HL-60/S4 treated with retinoic acid at 250 ng/mL for 4 days and 3 days (cell line): ENCODE results near the gene GSDME.

Source experiments
- in situ Hi-C: fragments of 300-500 bp; cut with MboI; formaldehyde crosslinking; loops from 2 replicates; pipeline ENCODE4 v1.7.0; 2022; ENCODE audit warnings: low sequenced_read_pairs

GSDME gene

DNA sequence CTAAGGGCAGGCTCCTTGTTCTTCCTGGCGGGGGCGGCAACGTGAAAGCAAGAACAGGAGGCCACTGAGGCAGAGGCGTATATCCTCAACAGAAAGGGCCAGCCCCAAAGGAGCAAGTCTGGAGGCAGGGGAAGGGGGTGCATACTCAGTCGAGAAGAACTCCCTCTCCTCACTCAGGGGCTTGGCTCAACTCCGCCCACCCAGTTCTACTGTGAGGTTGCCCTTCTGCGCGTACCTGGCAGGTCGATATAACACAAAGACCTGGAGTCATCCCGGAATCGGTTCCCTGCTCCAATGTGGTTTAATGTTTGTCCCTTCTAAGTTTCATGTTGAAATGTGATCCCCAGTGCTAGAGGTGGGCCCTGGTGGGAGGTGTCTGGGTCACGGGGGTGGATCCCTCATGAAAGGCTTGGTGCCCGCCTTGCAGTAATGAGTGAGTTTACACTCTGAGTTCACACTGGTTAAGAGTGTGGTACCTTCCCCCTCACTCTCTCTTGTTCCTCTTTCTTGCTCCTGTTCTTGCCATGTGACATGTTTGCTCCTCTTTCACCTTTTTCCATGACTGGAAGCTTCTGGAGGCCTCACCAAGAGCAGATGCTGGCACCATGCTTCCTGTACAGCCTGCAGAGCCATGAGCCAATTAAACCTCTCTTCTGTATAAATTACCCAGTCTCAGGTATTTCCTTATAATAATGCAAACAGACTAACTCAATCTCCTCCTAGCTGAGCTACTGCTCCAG, 32.6 kb downstream of the GSDME start:
- in situ Hi-C loops: no loop called here

DNA sequence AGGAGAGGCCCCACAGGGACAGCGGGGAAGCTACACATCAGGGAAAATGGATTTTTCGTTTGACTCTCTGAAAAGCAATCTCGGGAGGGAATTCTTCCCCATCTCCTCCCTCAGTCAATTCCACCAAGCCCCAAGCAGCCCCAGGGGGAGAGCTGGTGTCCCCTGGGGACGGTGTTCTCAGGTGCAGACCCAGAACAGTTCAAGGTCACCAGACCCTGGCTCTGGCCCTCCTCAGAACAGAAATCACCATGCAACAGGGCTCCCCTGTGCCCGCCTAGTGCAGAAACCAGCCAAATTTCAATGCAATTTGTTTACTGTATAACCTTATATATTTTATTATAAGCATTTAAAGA, 34.1 kb downstream of the GSDME start:
- in situ Hi-C loops: no loop called here

DNA sequence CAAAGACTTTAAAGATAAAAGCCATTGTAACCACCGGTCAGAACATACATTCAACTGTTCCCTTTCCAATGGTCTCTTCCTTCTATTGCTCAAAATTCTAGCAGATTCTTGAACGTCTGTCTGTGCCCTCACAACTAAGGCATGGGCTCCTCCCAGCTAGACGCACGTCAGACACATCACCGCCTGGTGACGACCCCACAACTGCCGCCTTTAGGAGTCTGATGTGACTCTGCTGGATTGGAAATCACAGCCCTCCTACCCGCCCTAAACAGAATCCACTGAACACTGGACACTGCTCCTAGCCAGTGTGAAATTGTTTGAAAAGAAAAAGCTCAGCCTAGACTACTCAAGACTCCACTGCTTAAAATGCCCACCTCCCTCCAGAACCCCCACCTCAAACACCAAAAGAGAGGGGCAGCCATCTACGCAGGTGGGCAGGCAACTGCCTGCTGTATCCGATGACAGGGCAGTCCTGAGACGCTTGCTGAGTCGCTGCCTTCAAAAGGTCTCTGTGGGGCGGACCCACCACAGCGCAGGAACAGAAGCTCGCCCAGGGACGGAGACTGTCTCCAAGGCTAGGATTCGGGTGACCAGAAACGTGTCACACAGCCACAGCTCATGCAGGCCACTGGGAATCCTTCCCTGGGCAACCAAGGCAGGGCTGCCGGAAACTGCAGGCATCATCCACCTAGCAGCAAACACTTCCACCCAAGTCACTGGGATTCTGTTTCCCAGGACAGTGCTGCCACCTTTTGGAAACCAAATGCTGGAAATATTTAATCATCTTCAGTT, 34.7 kb downstream of the GSDME start:
- in situ Hi-C loops: no loop called here

DNA sequence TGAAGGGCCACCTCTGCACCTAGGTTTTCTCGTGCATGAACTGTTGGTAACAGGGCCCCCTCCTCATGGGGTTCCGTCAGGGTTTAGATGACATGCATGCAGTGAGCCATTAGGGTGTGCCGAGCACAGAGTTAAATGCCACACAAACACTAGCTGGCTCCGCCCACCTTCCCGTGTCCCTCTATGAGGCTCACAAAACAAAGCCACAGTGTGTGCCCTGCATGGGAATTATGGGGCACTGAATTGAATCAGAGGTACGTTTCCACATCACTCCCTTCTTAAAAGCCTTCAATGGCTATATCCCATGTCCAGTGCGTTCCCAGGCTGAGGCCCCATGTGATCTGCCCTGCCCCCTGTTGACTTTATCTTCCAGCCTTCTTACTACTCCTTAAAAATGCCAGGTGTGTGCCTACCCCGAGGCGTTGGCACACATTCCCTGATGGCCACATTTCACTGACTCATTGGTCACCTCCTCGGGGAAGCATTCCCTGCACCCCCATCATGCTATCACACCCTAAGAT, 35.7 kb downstream of the GSDME start:
- in situ Hi-C loops: no loop called here

DNA sequence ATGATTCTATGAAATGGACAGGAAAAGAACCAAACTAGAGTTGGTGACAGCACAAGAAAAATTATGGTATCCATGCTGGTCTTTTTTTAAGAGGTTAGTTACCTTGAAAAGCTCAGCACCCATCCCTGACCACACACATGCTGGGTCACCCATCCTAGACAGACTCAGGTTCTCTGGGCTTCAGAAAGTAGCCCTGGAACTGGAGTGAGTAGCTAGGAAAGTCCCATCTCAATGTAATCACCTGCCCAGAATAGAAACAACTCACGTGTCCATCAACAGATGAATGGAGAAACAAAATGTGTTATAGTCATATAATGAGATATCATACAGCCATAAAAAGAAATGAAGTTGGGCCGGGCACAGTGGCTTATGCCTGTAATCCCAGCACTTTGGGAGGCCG, 37.0 kb downstream of the GSDME start:
- in situ Hi-C loops: no loop called here

DNA sequence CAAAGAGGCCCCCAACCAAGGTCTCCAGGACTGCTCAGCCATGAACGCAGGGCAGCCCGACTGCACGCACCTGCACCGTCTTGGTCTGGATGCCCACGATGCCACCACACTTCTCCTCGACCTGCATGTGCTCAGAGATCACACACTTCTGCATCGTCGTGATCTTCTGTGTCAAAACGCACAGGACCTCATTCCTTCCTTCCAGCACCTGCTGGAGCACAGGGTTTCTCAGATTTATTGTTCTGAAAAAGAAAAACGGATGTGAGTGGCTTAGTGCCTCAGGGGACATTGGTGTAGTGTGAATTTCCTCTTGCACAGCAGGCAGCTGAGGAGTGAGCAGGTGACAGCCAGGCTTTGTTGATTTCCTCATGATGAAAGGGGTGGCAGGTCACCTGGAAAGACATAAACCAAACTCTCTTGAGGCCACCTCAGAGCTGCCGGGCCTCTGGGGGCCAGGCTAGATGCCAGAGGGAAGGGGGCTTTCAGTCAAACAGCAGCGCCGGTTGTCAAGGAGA, 38.2 kb downstream of the GSDME start:
- in situ Hi-C loops: no loop called here

DNA sequence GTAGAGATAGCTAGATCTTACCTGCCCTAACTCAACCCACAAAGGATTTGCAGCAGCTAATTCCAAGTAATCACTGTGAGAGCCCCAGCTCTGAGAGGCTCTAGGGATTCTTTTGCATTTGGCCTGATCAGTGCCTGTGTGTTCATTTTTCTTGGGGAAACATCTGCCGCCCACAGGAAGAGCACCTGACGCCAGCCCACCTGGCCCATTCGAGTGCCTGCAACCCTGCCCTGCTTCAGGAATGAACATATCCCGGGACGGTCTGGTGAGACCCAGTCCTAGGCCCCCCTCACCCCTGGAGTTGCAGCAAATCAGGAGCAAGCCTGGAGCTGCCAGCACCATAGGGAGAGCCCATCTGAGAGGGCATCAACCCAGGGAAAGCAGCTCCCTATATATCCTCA, 38.8 kb downstream of the GSDME start:
- in situ Hi-C loops: no loop called here

DNA sequence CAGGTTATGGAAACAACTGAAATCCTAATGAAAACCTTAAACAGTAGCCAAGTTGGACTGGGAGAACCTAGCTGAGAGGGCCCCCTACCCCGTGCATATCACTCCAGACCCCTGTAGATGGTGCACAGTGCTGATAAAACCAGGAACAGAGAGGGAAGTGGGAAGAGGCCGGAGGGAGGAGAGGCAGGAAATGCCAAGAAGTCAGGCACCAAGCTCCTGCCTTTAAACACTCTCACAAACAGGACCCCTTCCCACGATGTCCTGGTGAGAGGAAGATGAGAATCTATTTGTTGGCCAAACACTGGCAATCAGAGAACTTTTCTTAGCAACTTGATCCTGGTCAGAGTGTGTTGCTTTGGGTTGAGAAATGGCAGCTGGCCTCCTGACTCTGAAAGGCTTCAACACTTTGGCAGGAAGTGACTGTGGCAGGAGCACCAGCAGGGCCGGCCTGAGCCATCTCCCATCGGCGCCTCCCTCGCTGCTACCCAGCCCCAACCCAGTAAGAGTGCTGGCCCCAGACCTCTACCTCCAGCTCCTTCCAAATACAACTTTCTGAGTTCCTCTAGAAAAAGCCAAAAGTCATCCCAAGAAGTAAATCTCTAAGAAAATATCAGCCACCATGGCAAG, 39.5 kb downstream of the GSDME start:
- in situ Hi-C loops: no loop called here

DNA sequence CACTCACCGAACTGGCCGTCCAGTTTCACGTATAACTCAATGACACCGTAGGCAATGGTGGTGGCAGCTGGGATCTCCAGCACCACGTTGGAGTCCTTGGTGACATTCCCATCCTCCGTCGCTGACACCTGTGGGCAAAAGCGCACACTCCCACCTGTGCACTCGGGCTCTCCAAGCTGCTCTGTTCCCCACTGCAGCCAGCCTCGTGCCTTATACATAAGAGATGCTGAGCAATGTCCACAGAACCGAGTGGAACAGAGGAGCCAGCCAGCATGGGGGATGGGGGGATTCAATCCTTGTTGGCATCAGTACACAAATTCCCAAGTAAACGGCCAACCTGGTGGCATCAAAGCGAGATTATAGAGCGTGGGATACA, 40.0 kb downstream of the GSDME start:
- in situ Hi-C loops: no loop called here

DNA sequence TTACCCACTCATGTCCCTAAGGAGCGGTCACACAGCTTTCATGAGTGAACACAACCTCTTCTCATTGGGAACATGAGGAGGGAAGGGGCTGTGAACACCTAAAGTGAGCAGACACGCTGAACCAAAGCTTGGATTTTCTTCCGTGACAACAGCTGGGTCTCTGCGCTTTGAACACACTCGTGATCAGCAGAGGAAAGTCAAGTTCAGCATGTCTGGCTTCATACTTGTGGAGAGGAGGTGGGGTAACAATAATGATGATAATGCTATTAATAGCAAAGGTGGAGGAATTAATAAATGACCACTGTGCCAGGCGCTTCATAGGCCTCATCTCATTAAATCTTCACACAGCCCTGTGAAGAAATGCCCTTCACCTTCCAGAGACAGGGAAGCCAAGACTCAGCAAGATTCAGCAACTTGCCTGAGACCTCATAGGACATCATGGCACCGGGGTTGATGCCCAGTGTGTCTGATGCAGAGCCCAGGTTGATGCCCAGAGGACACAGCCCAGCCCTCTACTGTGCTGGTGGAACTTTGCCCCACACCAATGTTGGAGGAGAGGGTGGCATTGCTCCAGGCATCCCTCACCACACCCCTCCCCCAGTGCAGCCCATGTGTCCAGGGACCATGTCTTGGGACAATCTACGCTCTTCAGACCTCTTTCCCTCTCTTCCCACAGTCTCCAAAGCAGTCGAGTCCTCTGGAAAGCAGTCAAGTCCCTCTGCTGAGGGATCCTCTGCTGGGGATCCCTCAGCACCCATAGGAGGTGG, 40.6 kb downstream of the GSDME start:
- in situ Hi-C loops: no loop called here

DNA sequence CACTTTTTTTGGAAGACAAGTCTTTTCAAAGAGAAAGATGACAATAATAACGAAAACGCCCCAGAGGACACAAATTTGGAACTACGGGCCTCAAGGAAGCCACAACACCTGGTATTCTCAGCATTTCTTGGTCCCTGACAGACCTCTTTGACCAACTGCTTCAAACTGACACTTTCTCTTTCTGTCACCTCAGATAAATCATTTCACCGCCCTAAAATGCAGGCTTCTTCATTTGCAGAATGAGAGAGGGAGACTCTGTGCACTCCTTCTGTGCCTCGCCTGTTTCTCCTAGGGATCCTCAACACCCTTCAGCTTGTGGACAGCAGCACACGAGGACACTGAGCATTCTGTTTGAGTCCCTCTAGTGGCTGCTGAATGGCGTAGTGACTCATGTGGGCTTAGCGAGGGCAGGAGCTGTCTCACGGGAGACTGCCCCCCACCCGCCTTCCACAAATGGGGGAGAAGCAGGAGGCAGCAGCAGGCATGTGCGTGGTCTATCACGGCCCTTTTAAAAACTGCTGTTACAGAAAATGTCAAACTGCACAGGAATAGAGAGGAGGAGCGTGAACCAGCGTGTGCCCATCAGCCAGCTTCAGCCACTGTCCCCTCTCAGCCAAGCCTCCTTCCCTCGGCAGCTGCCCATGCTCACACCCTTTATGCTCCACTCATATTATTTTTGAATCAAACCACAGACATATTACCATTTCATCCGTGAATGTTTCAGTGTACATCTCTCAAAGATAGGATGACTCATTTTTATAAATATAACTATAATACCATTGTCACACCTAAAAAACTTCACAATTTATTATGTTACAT, 41.4 kb downstream of the GSDME start:
- in situ Hi-C loops: no loop called here

DNA sequence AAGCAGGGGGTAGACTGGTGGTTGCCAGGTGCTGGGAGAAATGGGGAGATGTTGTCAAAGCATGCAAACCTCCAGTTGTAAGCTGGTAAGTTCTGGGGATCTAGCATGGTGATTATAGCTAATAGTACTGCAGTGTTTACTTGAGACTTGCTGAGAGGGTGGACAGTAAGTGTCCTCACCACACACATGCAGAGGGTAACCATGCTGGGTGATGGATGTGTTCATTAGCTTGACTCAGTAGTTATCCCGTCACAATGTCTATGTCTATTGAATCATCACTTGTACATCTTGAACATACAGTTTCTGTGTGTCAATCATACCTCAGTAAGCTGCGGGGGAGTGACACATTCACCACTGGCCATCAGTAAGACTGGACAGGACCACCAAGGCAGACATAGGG, 42.1 kb downstream of the GSDME start:
- in situ Hi-C loops: no loop called here

DNA sequence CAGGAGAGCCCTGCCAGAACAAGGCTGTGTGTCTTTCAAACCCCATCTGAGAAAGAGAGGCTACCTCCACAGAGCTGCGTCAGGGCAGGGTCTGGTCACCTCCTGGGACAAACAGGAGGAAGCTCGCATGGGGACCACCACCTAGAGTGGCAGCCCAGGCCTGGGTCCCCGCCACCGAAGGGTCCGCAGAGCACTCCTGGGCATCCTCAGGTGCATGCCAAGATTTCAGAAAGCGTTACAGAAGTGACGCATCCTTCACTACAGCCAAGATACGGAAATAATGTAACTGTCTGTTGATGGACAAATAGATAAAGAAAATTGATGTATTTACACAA, 42.6 kb downstream of the GSDME start:
- in situ Hi-C loops: no loop called here

DNA sequence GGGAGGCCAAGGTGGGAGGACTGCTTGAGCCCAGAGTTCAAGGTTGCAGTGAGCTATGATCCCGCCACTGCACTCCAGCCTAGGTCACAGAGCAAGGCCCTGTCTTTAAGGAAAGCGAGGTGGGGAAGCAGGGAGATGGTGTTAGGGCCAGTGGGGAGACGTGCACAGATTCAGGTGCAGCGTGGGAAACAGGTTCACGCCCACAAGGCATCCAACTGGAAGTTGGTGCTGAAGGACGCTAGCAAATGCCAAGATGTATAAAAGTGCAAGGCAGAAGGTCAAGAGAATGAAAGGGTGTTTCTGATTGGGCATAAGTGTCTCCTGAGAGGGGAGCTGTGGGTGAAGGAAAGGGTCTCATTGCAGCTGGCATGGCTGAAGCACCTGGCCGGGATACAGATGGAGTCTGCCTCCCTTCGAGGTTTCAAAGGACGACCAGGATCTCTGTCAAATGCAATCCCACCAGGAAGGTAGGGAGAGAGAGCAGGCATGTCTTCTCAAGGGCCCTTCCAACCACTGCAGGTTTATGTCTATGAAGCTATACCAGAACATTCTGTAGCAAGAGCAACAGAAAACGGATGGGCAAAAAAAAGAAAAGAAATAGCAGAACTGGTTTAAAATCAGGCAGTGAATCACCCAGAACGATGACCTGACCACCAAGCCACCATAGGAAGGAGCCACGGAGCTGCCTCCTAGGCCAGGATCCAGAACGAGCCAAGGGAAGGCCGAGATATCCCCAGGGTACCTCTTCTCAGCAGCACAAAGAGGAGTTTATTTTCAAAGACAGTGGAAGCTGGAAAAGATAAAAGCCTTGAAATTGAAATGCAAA, 43.2 kb downstream of the GSDME start:
- in situ Hi-C loops: no loop called here

DNA sequence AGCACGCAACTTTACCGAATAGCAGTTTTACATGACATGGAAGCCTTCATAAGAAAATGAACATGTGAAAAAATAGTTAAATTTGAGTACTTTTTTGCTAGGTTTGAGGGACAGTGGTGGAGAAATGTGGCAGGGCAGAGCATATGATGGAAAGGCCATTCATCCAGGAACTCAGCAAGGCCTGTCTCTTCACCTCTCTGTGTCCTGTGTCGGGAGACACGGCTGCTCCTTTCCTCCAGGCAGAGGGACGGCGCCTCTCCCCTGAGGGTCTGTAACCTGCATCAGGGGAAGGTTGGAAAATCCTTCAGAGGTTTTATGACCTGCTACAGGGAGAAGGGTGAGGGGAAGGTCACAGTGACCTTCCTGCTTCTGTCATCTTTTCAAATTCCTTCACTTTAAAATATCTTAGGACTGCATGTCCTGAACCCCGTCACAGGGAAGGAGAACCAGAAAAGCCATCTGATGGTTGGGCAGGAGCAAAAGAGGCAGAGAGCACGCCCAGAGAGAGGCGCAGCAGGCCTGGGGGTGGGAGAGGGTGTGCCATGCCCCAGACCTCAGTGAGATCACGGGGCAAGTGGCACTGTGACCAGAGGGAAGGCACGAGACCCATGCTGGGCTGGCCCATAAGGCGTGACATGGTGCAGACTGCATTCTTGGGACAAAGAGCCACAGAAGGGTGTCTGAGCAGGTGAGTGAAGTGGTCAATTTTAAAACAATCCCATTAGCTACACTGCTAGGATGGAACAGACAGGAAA, 44.0 kb downstream of the GSDME start:
- in situ Hi-C loops: no loop called here

DNA sequence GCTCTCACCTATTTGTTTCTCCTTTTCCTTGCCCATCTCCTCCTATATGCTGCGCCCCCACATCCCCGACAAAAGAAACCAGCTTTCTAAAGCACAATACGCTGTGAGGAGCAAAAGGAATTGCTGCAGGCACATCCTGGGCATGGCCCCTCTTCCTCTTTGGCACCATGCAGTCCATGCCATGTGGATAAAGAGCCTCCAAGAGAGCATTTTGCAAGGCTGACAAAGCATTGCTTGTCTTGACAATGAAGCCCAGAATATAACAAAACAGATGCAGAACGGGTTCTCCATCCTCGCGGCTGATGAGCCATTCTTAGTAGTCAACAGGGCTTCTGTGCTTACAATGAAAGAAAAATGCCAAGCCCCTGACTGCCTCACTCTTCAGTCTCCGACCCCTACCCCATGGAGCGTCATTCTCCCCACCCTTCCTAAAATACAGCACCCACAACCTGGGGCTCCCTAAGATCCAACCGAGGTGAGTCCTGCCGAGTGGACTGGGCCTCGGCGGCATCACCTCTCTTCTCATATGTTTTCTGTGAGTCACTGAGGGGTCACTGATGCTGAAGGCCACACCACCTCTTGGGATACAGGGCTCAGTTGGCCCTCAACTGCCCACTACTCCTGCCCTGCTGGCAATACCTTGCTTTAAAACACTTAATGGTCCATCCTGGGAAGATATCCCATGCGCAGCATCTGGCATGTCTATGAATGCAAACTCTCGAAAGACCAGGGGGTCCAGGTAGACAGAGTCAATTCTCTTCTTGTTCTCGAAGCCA, 47.5 kb downstream of the GSDME start:
- in situ Hi-C loops: no loop called here

DNA sequence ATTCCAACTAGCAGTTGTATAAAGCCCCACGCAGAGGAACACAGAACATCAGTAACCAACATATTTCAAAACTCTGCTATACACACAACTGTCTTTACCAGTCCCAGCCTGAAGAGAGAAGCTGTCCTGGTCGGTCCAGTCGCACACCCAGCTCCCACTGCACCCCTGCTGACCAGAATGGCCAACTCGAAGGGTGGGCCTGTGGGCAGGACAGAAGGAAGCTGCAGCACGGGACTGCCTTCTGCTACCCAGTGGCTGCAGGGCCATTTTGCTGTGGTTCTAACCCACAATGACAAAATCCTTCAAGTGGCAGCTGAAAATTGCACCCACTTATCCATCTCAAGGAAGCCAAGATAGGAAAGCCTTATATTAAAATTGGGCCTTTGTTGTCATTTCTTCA, 48.2 kb downstream of the GSDME start:
- in situ Hi-C loops: no loop called here
